Chondrocyte (in vitro differentiated cells): ENCODE data around the gene COLEC11. TPM values are rescaled to one million over a fixed set of nuclear protein-coding genes. Genes with fewer than 3 reads are reported as not detected.

Experiments
- DNase-seq: peaks from one replicate; pipeline ENCODE4 v3.0.0; 2021; ENCODE audit warnings: mixed read lengths, low spot score
- H3K27ac Mint-ChIP-seq: one replicate; pipeline ENCODE4 v1.8.0; 2021; ENCODE audit warnings: mild to moderate bottlenecking, moderate library complexity, mixed read lengths; ENCODE audit not compliant: unreplicated experiment
- H3K27me3 Mint-ChIP-seq: 2 replicates; pipeline ENCODE4 v1.8.0; 2021; ENCODE audit warnings: low read depth, mixed read lengths
- H3K36me3 Mint-ChIP-seq: 2 replicates; pipeline ENCODE4 v1.8.0; 2021; ENCODE audit warnings: low read depth, mixed read lengths
- H3K4me1 Mint-ChIP-seq: 2 replicates; pipeline ENCODE4 v1.8.0; 2021; ENCODE audit warnings: low read depth, mild to moderate bottlenecking, mixed read lengths
- H3K4me3 Mint-ChIP-seq: one replicate; pipeline ENCODE4 v1.8.0; 2021; ENCODE audit warnings: mild to moderate bottlenecking, moderate library complexity, mixed read lengths; ENCODE audit not compliant: unreplicated experiment
- H3K9me3 Mint-ChIP-seq: 2 replicates; pipeline ENCODE4 v1.8.0; 2021; ENCODE audit warnings: low read depth, mixed read lengths
- CTCF ChIP-seq: fragments of 200-600 bp; sonication (generic); IDR thresholded peaks from 2 replicates; pipeline ENCODE4 v1.5.0; 2021; ENCODE audit warnings: antibody characterized with exemption, mild to moderate bottlenecking, moderate library complexity
- total RNA-seq: library from RNA; stranded (reverse); gene quantifications from 3 replicates; pipeline ENCODE4 v1.2.1, GENCODE V29; 2021

Gene COLEC11
- total RNA-seq, 1 donor from 2014 or later, result not detected

- Mint-ChIP-seq H3K9me3 (no peaks in the 10 kb centered on the region), H3K4me3 (no peak overlapping the region), H3K27ac (no peak overlapping the region), H3K4me1 (no peaks in the 10 kb centered on the region), H3K36me3 (no peaks in the 10 kb centered on the region), H3K27me3 (peaks cover 8% of the 10 kb centered on the region)
- no peak for TF ChIP-seq CTCF
- no peak for DNase-seq
These were observed 72.3 kb downstream of the COLEC11 start for GRCh38 chr2:3667151-3667631.

- no peaks in the 10 kb centered on the region for H3K36me3 Mint-ChIP-seq
- H3K27me3 Mint-ChIP-seq, result peaks cover 18% of the 10 kb centered on the region
- H3K9me3 Mint-ChIP-seq, result no peaks in the 10 kb centered on the region
- no peak for DNase-seq
- no peak overlapping the region for H3K27ac Mint-ChIP-seq
- no peaks in the 10 kb centered on the region for H3K4me1 Mint-ChIP-seq
- no peak for TF ChIP-seq CTCF
- no peak overlapping the region for H3K4me3 Mint-ChIP-seq
These were observed 74.7 kb downstream of the COLEC11 start for GRCh38 chr2:3669656-3670055.

GRCh38 chr2:3670376-3670775, 75.5 kb downstream of the COLEC11 start:
- no peak for TF ChIP-seq CTCF
- Mint-ChIP-seq H3K4me3 (no peak overlapping the region), H3K36me3 (no peaks in the 10 kb centered on the region), H3K27me3 (peaks cover 18% of the 10 kb centered on the region), H3K27ac (no peak overlapping the region), H3K4me1 (no peaks in the 10 kb centered on the region), H3K9me3 (no peaks in the 10 kb centered on the region)
- no peak for DNase-seq

- Mint-ChIP-seq H3K4me3 (no peak overlapping the region), H3K27me3 (peaks cover 18% of the 10 kb centered on the region), H3K36me3 (no peaks in the 10 kb centered on the region), H3K4me1 (no peaks in the 10 kb centered on the region), H3K27ac (no peak overlapping the region), H3K9me3 (no peaks in the 10 kb centered on the region)
- TF ChIP-seq CTCF, result no peak
- DNase-seq, result no peak
These were observed 76.0 kb downstream of the COLEC11 start for GRCh38 chr2:3670941-3671340.

GRCh38 chr2:3672861-3673678, 78.2 kb downstream of the COLEC11 start:
- no peak for DNase-seq
- Mint-ChIP-seq H3K27ac (no peak overlapping the region), H3K4me1 (no peaks in the 10 kb centered on the region), H3K36me3 (no peaks in the 10 kb centered on the region), H3K4me3 (no peak overlapping the region), H3K27me3 (peaks cover 17% of the 10 kb centered on the region), H3K9me3 (no peaks in the 10 kb centered on the region)
- TF ChIP-seq CTCF, result no peak
